Natural killer cell (primary cell): ENCODE results near the gene VEZF1. TPM values are rescaled to one million over a fixed set of nuclear protein-coding genes. Genes with fewer than 3 reads are reported as not detected.

ENCODE experiments used
- ATAC-seq, 3 donors: fragments of 150-1000 bp in 2 of 3; fragments of 200-7000 bp in 1 of 3; cut with Tn5 transposase; 1 replicate in 1 of 3; 2 replicates in 2 of 3; pipeline ENCODE4 v1.10.0; 2021; ENCODE audit warnings: mild to moderate bottlenecking in 2 of 3, moderate library complexity in 2 of 3
- DNase-seq, 2 donors: peaks; one replicate each; pipeline versions ENCODE4 v3.0.0 to v3.0.0-alpha.2; 2013 to 2021; ENCODE audit warnings: mixed read lengths in 1 of 2
- H3K27ac ChIP-seq: one replicate; pipeline ENCODE4 v1.5.1; 2013; ENCODE audit warnings: mild to moderate bottlenecking, low read length
- H3K27me3 ChIP-seq: one replicate; pipeline ENCODE4 v1.6.1; 2013; ENCODE audit warnings: low read length; ENCODE audit not compliant: control insufficient read depth, insufficient read depth
- H3K36me3 ChIP-seq: one replicate; pipeline ENCODE4 v1.6.1; 2013; ENCODE audit warnings: low read length; ENCODE audit not compliant: control insufficient read depth, insufficient read depth
- H3K4me1 ChIP-seq: one replicate; pipeline ENCODE4 v1.6.1; 2013; ENCODE audit warnings: low read length; ENCODE audit not compliant: control insufficient read depth, insufficient read depth
- H3K4me3 ChIP-seq: one replicate; pipeline ENCODE4 v1.5.1; 2013; ENCODE audit warnings: low read length
- H3K9me3 ChIP-seq: one replicate; pipeline ENCODE4 v1.6.1; 2013; ENCODE audit warnings: low read length; ENCODE audit not compliant: control insufficient read depth, insufficient read depth
- H3K27ac Mint-ChIP-seq, 2 donors: one replicate each; pipeline ENCODE4 v1.8.0; 2022; ENCODE audit warnings: mild to moderate bottlenecking in 2 of 2, mixed read lengths in 2 of 2, moderate library complexity in 1 of 2
- H3K27me3 Mint-ChIP-seq, 2 donors: one replicate each; pipeline ENCODE4 v1.8.0; 2022; ENCODE audit warnings: low read depth in 2 of 2, mixed read lengths in 2 of 2
- H3K36me3 Mint-ChIP-seq: one replicate; pipeline ENCODE4 v1.8.0; 2022; ENCODE audit warnings: mixed read lengths
- H3K4me1 Mint-ChIP-seq, 2 donors: one replicate each; pipeline ENCODE4 v1.8.0; 2022; ENCODE audit warnings: mixed read lengths in 2 of 2
- H3K4me3 Mint-ChIP-seq: one replicate; pipeline ENCODE4 v1.8.0; 2022; ENCODE audit warnings: mild to moderate bottlenecking, moderate library complexity, mixed read lengths
- H3K9me3 Mint-ChIP-seq, 2 donors: one replicate each; pipeline ENCODE4 v1.8.0; 2022; ENCODE audit warnings: mixed read lengths in 2 of 2
- whole genome bisulfite sequencing: methylation state at CpG from one replicate; pipeline ENCODE4 v1.1.7; 2013; ENCODE audit warnings: missing lambda C conversion rate; ENCODE audit not compliant: insufficient coverage; 5-methylcytosine and 5-hydroxymethylcytosine counted together
- intact Hi-C: fragments of 100-400 bp; cut with micrococcal nuclease; formaldehyde crosslinking; loops from one replicate; pipeline ENCODE4 v1.14.2; 2022
- total RNA-seq, 4 donors: library from RNA; stranded (reverse); fragments of 120-200 nt in 1 of 4; gene quantifications; one replicate each; pipeline versions ENCODE4 v1.2.3 to v1.2.4, GENCODE V29; 2013 to 2022
- TF ChIP-seq, protein P1 (sequence below): fragments of 200-600 bp; IDR thresholded peaks from one replicate; pipeline ENCODE4 v1.8.0; 2022; ENCODE audit warnings: antibody characterized with exemption

VEZF1 gene
- total RNA-seq, 3 donors from 2014 or later (not counting 1 experiment from before 2014, with no cell fraction given) = 49.8 to 64.6 (median 63.4) TPM

DNA sequence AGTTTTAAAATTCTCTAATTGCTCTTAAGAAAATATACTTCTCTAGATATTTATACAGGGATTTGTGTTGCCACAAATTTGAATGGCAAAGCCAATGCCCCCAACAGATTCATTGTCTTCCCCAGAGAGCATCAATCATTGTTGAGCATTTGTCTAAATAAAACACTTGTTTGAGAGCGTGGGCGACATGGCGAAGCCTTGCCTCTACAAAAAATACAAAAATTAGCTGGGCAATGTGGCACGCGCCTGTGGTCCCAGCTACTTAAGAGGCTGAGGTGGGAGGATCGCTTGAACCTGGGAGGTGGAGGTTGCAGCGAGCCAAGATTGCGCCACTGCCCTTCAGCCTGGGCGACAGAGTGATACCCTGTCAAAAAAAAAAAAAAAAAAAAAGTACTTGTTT lies 32.3 kb upstream of the VEZF1 start:
- Mint-ChIP-seq H3K36me3 (no peaks in the 10 kb centered on the region), H3K9me3 (no peaks in the 10 kb centered on the region), H3K4me1 (no peaks in the 10 kb centered on the region), H3K27ac (no peak overlapping the region), H3K4me3 (no peak overlapping the region), H3K27me3 (peaks cover 17 to 25% of the 10 kb centered on the region in 2 donors)
- TF ChIP-seq, protein P1, sequence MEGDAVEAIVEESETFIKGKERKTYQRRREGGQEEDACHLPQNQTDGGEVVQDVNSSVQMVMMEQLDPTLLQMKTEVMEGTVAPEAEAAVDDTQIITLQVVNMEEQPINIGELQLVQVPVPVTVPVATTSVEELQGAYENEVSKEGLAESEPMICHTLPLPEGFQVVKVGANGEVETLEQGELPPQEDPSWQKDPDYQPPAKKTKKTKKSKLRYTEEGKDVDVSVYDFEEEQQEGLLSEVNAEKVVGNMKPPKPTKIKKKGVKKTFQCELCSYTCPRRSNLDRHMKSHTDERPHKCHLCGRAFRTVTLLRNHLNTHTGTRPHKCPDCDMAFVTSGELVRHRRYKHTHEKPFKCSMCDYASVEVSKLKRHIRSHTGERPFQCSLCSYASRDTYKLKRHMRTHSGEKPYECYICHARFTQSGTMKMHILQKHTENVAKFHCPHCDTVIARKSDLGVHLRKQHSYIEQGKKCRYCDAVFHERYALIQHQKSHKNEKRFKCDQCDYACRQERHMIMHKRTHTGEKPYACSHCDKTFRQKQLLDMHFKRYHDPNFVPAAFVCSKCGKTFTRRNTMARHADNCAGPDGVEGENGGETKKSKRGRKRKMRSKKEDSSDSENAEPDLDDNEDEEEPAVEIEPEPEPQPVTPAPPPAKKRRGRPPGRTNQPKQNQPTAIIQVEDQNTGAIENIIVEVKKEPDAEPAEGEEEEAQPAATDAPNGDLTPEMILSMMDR = no peak
- WGBS = 92% methylated on average over 8 of the region's 9 CpGs
- Histone ChIP-seq H3K9me3 (no peaks in the 10 kb centered on the region), H3K36me3 (no peaks in the 10 kb centered on the region), H3K27me3 (peaks cover 3% of the 10 kb centered on the region), H3K27ac (no peak overlapping the region), H3K4me3 (no peak overlapping the region), H3K4me1 (no peaks in the 10 kb centered on the region)
- intact Hi-C loops = no loop called here
- no peak for DNase-seq
- ATAC-seq = no peak

DNA sequence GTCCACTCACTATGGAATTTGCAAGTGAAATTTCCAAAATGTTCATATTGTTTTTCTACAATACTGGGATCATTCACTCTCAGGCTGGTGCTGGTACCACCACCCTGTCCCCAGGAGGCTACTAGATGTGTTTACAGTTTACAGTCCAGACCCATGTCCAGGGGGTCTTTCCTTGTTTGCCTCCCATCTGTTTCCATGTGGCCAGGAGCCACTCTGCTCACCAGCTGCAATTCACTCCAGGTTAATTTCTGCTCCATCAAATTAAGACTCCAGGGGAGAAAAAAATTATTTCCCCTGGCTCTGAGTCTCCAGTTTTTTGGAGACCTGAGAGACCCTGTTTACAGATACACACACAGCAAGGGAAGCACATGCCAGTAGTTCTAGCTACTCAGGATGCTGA lies 31.5 kb upstream of the VEZF1 start:
- H3K4me3 Mint-ChIP-seq = no peak overlapping the region
- no peaks in the 10 kb centered on the region for H3K36me3 Mint-ChIP-seq
- DNase-seq (no peak), ATAC-seq (no peak)
- H3K9me3 Mint-ChIP-seq = no peaks in the 10 kb centered on the region
- Histone ChIP-seq H3K9me3 (no peaks in the 10 kb centered on the region), H3K4me3 (no peak overlapping the region), H3K4me1 (no peaks in the 10 kb centered on the region), H3K27ac (no peak overlapping the region), H3K36me3 (no peaks in the 10 kb centered on the region), H3K27me3 (peaks cover 2% of the 10 kb centered on the region)
- TF ChIP-seq, protein P1 = no peak
- intact Hi-C loops = no loop called here
- H3K4me1 Mint-ChIP-seq = no peaks in the 10 kb centered on the region
- H3K27me3 Mint-ChIP-seq = peaks cover 13 to 16% of the 10 kb centered on the region in 2 donors
- H3K27ac Mint-ChIP-seq = no peak overlapping the region

DNA sequence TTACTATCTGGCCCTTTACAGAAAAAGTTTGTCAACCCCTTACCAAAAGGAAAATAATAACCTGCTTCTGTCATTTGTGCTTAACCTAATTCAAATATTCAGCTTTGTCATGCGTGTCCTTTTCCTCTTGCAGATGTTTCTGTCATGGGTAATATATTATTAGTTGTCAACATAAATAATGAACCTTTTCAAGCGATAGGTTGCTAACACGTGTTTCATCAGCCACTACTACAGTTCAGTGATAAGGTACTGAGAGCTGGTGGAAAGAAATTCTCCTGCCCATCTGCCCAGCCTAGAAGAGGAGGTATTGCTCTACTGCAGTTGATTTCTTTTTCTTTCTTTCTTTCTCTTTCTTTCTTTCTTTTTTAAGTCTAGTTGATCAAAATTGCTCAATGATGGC lies 31.0 kb upstream of the VEZF1 start:
- Mint-ChIP-seq H3K9me3 (no peaks in the 10 kb centered on the region), H3K36me3 (no peaks in the 10 kb centered on the region), H3K4me3 (no peak overlapping the region), H3K27ac (no peak overlapping the region), H3K27me3 (peaks cover 13 to 15% of the 10 kb centered on the region in 2 donors), H3K4me1 (no peaks in the 10 kb centered on the region)
- Histone ChIP-seq H3K4me3 (no peak overlapping the region), H3K27ac (no peak overlapping the region), H3K4me1 (no peaks in the 10 kb centered on the region), H3K36me3 (no peaks in the 10 kb centered on the region), H3K9me3 (no peaks in the 10 kb centered on the region), H3K27me3 (peaks cover 2% of the 10 kb centered on the region)
- 40% methylated on average over 1 of the region's 3 CpGs for WGBS
- no peak for ATAC-seq
- TF ChIP-seq, protein P1 = no peak
- intact Hi-C loops = no loop called here
- DNase-seq = no peak

DNA sequence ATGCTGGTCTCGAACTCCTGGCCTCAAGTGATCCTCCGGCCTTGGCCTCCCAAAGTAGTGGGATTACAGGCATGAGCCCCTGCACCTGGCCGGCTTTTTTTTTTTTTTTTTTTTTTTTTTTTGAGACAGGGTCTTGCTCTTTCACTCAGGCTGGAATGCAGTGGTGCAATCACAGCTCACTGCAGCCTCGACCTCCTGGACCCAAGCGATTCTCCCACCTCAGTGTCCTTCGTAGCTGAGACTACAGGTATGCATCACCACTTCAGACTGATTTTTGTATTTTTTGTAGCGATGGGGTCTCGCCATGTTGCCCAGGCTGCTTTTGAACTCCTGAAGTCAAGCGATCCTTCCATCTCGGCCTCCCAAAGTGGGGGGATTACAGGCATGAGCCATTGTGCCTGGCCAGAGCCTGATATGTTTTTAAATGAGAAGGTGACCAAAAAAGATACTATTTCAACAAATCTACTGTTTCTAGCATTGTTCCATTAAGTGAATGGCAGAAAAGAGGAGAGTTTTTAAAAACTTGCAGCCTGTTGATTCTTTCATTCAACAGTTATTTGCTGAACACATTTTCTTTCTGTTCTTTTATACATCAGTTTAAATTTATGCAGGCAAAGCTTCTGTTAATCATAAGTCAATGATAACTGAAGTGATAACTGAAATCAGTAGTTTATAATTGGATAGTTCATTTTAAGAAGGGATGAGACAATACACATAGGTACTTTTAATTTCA lies 22.2 kb upstream of the VEZF1 start:
- no peak overlapping the region for H3K27ac ChIP-seq
- TF ChIP-seq, protein P1 = no peak
- peaks cover 8% of the 10 kb centered on the region for H3K36me3 Mint-ChIP-seq
- intact Hi-C loops = no loop called here
- H3K4me3 ChIP-seq = no peak overlapping the region
- no peak overlapping the region for H3K4me3 Mint-ChIP-seq
- no peaks in the 10 kb centered on the region for H3K9me3 Mint-ChIP-seq
- H3K27me3 ChIP-seq = no peaks in the 10 kb centered on the region
- H3K36me3 ChIP-seq = peaks cover 8% of the 10 kb centered on the region
- ATAC-seq (no peak), DNase-seq (no peak)
- H3K27ac Mint-ChIP-seq = no peak overlapping the region
- no peaks in the 10 kb centered on the region for H3K9me3 ChIP-seq
- H3K4me1 Mint-ChIP-seq = peaks cover 27 to 30% of the 10 kb centered on the region in 2 donors
- WGBS = 97% methylated on average over 10 of the region's 10 CpGs
- H3K27me3 Mint-ChIP-seq = peaks cover 0 to 4% of the 10 kb centered on the region in 2 donors
- H3K4me1 ChIP-seq = peaks cover 15% of the 10 kb centered on the region
